ENCODE measurements around the gene AFM.
"Not testable (repeated sequence)": the region's sequence is repeated elsewhere in the genome, so short reads cannot be mapped to it uniquely, and the experiment has no call there.

AFM gene

DNA sequence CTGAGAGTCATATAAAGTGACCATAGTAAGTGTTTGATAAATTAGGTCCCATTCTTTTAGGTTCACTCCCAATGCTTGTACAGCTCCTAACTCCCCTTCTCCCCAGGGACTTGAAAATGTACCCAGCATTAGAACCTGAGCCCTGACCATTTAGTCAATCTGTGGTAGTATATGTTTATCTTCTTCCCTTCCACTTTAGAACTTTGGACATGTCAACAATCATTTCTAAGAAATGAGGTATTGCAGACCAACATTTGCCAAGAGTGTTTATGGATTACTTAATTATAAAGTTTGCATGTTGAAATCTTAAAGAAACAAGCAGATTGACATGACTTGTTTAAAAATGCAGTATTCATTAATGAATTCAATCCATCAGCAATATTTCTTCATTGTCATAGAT is 26.0 kb downstream of the AFM start:
- DNase-seq = no peak

DNA sequence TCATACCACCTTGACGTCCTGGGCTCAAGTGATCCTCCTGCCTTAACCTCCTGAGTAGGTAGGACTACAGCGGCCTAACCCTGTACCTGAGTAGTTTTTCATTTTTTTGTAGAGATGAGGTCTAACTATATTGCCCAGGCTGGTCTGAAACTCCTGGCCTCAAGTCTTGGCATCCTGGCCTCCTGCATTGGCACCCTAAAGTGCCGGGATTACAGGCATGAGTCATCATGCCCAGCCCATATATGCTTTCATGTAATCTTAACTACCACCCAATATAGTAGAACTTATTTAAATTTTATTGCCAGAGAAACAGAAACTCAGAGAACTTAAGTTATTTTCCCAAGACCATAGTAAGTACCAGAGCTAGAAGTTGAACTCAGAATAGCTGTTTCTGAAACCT is 27.1 kb downstream of the AFM start:
- DNase-seq = no peak

DNA sequence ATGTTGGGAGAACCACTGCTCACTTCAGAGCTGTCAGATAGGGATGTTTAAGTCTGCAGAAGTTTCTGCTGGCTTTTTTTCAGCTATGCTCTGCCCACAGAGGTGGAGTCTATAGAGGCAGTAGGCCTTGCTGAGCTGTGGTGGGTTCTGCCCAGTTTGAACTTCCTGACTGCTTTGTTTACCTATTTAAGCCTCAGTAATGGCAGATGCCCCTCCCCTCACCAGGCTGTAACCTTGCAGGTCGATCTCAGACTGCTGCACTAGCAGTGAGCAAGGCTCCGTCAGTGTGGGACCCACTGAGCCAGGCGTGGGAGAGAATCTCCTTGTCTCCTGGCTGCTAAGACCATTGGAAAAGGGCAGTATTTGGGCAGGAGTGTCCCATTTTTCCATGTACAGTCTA is 36.8 kb downstream of the AFM start:
- no peak for DNase-seq

DNA sequence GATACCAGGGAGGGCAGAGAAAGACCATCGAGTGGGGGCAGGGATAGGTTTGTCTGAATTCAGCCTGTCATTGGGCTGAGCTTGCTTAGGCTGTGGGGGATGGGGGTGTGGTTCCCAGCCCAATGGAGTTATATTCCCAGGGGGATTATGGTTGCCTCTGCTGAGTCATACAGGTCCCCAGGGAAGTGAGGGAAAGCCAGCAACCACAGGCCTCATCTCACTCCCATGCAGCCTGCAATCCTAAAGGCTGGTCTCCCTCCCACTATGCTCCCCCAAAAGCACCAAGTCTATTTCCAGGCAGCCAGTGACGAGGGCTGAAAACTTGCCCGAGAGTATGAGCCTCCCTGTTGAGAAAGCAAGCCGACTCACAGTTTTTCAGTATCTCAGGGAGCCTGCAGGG is 39.3 kb downstream of the AFM start:
- no peak for DNase-seq

DNA sequence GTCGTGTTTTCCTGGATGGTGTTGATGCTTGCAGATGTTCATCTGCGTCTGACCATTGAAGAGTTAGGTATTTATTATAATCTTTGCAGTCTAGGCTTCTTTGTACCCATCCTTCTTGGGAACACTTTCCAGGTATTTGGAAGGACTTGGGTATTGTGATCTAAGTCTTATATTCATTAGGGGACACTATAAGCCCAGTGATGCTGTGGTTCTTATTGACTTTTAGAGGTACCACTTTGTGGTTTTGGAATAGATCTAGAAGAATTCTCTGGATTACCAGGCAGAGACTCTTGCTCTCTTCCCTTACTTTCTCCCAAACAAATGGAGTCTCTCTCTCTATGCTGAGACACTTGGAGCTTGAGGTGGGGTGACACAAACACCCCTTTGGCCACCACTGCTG is 41.6 kb downstream of the AFM start:
- DNase-seq = no peak

DNA sequence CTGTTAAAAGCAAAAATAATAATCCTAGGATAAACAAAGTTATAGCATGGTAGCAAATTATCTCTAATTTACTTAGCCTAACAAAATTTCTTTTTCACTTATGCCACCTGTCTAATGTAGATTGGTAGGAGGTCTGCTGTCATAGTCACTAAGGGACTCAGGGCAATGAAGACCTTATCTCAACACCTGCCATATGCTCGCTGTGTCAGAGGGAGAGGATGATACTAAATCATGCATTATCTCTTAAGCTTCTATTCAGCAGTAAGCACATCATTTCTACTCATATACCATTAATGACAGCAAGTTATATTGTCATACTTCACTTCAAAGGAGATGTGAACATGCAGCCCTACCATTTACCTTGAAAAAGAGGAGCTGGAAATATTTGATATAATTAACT is 44.1 kb downstream of the AFM start:
- DNase-seq = no peak

DNA sequence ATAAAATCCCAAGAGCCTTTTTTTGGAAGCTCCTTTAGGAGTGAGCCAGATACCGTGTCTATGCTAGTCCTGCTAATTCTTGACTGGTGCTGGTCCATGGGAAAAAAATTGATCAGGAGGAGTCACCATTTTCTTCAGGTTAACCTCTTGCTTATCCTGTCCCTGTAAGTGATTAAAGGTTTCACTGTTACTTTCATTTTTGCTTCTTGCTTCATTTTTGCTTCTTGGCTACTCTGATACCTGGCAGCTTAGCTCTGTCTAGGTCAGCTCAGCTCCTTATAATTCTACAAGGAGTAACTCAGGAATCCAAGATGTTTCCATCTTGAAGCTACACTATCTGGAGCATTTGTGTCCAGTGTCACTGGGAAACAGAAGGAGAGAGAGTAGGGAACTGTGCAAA is 45.7 kb downstream of the AFM start:
- no peak for DNase-seq

DNA sequence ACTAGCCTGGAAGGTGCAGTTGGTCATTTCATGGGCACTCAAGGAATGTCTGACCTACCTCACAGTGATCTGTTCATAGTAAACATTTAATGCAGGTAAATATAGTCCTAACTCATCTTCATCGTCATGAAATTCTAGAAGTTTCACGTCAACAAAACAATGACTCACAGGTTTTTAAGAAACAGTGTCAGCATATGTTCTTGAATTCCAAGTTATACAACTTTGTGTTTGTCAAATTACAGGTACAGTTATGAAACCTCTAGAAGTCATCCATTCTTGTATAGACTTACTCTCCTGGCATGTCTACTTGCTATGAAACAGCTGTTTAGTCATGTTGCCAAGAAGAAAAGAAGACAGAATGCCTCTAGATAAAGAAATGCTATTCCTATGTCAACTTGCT is 46.6 kb downstream of the AFM start:
- DNase-seq = no peak

DNA sequence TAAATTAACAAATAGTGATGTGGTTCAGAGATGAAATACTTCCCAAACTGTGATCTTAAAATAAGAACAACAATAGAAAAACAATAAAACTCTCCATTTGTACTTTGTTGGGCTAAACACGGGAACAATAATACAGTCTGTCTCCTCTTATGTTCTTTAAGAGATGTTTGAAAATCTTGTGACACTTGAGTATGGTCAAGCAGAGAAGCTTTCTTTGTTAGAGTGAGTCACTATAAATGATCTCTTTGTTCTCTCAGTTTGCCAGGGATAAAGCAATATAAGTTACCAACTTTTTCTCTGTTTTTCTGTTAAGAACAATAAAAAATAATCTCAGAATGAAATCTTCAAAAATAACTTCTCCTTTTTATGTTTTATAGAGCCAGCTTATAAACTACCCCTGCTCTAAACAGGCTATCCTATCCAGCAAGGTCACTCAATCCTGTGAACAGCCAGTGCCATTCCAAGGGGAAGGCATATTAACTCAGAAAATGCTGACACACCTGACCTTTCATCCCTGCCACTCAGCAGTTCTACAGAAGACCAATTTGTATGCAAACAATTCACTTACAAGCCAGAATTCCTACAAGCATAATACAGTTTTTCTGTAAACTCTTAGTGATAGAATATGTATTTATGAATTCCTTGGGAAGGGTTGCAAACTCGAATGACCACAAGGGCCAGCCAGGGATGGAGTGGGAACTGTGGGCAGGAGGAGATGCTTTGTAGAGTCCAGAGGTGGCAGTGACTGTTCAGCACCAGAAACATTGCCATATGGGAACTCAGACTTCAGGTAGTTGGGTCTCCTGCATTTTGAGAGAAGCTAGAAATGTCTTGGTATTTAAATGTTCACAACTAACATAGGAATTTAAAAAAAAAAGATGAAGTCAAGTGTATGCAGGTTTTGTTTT is 52.2 kb downstream of the AFM start:
- DNase-seq = no peak

DNA sequence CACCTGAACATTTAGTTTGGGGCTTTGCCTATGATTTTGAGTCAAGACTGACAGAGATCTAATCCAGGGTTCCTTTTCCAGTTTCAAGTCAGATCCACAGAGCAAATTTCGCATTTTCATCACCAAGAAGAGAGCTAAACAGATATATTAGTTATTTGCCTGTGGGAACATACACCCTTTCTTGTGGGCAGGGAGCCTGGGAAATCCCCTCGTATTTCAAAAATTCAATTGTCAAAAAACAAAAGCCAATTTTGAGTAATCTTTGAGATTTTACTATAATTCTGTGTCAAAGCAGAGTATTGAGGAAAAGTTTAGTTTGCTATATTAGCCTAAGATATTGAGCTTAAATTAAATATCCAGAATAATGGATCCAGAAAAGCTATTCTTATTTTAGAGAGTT is 56.6 kb downstream of the AFM start:
- no peak for DNase-seq

DNA sequence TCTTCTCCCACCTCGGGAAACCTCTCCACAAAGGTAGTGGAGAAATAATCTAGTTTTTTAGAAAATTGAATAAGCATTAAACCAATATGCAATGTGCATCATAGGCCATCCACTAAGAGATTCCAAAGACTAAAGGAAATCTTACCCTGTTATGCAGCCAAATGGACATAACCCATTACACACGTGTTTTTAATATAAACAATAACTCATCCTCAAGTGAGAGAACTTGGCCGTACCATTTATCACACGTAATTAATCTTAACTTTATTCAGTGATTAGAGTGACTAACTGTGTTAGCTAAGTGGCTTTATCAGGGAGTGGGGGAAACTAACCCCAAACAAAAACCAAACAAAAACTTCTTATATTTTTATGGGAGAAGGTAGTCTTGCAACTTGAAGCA is 57.8 kb downstream of the AFM start:
- DNase-seq = no peak

DNA sequence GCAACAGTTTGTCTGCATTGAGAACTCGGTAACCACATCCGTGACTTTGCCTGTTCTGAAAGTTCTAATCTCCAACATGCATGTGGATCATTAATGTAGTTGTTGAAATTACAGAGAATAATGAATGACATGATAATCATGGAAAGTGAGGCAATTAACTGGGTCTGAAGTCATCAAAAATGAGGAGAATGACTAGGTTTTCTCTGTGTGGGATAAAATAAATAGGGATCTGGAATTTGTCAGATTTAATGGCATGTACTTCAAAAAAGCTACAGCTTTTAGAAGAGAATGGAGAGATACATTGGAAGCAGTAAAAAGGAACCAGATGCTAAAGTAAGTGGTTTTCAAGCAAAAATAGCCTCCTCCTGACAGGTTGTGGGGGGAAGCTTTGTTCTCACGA is 59.3 kb downstream of the AFM start:
- DNase-seq = no peak

DNA sequence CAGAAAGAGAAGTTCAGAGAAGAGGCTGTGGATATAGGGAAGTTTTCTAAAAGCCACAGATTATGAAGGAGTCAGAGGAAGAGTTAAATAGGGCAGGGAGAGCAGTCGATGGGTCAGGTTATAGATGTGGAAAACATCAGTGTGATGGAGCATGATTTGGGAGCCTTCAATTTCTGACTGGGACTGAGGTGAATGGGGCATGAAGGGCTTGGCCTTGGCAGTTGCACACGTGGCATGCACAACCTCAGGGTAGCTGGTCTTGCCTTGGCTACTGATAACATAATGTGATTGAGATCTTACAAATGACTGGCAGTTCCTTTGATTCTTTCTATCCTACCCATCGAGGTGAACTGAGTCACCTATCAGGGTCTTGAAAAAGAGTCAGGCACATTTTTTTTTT is 59.7 kb downstream of the AFM start:
- no peak for DNase-seq

DNA sequence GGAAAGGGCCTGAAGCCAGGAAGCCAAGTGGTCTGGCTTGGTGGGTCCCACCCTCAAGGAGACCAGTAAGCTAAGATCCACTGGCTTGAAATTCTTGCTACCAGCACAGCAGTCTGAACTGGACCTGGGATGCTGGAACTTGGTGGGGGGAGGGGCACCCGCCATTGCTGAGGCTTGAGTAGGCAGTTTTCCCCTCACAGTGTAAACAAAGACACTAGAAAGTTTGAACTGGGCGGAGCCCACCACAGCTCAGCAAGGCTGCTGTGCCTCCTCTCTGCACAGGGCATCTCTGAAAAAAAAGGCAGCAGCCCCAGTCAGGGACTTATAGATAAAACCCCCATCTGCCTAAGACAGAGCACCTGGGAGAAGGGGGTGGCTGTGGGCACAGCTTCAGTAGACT is 63.1 kb downstream of the AFM start:
- no peak for DNase-seq

DNA sequence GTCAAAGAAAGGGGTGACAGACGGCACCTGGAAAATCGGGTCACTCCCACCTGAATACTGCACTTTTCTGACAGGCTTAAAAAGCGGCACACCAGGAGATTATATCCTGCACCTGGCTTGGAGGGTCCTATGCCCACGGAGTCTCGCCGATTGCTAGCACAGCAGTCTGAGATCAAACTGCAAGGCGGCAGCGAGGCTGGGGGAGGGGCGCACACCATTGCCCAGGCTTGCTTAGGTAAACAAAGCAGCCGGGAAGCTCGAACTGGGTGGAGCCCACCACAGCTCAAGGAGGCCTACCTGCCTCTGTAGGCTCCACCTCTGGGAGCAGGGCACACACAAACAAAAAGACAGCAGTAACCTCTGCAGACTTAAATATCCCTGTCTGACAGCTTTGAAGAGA is 69.3 kb downstream of the AFM start:
- not testable (repeated sequence) for DNase-seq
